NCI-H526 treated with DMSO at 0.1 percent for 48 hours (cell line): ENCODE results near the gene SPRING1.

ENCODE experiments used
- DNase-seq: peaks from one replicate; lab custom pipeline; 2025; lab: John Stamatoyannopoulos, UW

Gene SPRING1

DNA sequence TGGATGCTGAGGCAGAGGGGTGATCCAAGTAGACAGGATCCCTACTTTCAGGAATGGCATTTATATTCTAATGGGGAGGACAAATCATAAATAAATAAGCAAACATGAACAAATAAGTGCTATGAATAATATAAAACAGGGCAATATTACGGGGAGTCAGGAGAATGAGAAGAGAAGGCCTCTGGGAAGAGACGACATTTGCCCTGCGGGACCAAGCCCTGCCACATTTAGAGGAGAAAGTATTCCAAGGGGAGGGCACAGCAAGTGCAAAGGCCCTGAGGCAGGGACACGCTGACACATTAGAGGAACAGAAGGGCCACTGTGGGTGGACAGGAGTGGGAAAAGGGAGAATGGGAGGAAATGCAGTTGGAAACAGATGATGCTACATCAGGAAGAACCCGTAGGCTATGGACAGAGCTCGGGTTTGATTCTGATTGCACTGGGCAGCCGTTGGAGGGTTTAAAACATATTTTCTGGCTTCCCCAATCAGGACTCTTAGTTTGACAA is 1.6 kb upstream of the SPRING1 start:
- no peak for DNase-seq

DNA sequence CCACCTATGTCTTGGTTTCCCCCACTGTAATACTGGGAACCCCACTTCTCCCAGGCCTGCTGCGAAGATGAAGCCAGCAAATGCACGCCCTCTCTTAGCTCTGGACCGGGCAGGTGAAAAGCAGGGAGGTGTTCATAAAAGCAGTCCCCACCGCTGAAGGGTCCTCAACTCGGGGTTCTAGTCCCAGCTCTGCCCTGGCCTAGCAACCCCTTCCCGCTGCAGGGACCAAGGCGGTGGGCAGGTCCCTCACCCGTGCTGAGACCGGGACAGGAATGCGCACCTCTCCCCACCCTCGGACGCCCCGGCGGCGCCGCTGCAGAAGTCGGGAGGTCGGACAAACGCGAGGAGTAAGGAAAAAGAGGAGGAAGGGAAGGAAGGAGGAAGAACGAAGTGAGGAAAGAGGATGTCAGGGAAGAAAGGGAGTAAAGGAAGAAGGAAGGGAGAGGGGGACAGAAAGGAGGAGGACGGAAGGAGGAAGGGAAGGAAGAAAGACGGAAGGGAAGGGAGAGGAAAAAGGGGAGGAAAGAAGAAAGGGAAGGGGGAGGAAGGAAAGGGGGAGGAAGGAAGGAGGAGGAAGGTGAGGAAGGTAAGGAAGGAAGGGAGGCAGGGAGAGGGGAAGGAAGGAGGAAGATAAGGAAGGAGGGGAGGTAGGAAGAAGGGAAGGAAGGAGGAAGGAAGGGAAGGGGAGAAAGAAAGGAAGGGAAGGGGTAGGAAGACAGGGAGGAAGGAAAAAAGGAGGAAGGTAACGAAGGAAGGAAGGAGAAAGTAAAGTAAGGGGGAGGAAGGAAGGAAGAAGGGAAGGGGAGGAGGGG is 701 bp downstream of the SPRING1 start:
- no peak for DNase-seq

DNA sequence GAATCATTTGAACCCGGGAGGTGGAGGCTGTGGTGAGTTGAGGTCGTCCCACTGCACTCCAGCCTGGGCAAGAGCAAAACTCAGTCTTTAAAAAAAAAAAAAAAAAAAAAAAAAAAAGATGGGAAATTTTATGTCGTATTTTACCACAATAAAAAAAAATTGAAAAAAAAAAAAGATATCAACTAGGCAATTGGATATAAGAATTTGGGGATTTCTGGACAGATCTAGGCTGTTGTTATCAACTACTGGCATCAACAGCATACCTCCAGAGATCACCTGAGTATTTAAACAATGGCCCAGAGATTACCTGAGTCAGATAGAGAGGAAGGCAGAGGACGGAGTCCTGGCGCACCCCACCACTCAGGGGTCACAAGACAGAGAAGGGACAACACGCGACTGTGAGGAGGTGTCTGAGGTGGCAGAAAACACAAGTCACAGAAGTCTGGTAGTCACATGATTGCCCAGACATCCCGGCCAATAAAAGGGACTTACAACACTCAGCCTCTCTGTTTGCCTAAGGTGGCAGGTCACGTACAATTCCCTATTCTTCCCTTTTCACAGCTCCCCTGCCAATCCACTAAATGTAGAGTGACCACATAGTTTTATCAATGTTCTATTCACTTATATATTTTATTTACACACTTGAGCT is 1.8 kb downstream of the SPRING1 start:
- no peak for DNase-seq

DNA sequence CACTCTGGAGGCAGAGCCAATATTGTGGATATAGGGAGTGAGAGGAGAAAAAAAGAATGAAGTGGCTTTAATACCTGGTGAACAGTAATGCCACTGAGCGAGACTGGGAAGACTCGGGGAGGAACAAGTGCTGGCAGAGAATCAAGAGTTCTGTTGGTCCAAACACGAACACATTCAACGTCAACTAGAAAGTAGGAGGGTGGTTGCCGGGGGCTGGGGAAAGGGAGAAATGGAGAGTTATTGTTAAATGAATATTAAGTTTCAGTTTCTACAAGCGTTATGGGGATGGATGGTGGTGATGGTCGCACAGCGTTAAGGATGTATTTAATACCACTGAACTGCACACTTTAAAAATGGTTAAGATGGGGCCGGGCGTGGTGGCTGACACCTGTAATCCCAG is 2.8 kb downstream of the SPRING1 start:
- no peak for DNase-seq

DNA sequence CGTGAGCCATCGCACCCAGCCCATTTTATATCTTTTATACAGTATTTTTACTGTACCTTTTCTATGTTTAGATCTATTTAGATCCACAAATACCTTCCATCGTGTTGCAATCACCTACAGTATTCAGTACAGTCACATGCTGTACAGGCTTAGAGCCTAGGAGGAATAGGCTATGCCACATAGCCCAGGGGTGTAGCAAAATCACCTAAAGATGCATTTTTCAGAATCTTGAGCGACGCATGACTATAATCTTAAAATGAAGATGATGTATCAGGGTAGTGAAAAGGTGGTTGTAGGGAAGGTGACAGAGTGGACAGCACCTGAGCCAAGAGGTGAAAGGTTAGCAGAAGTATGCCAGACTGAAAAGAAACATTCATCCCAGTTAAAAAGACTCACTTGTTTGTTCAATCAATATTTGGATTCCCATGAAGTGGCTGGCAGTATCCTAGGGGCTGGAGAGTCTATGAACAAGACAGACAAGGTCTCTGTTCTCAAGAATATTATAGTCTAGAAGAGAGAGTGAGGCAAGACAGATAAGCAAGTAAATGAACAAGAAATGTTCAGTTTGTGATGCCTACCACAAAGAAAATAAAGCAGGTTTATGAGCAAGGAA is 3.6 kb downstream of the SPRING1 start:
- no peak for DNase-seq

DNA sequence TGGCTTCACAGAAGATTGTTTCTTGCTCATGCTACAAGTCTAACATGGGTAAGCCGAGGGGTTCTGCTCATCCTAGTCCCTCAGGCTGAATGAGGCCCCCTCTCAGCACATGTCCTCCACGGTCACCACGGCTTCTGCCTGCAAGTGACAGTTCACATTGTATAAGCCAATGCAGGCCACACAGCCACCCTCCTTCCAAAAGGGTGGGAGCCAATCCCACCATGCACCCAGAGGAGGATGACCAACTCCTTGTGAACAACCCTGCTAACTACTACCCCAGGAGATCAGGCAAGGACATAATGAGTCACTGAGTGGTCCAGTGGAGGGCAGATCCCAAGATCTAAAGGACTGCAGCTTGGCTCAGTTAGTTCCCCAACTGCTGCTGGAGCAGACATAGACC is 6.1 kb downstream of the SPRING1 start:
- no peak for DNase-seq

DNA sequence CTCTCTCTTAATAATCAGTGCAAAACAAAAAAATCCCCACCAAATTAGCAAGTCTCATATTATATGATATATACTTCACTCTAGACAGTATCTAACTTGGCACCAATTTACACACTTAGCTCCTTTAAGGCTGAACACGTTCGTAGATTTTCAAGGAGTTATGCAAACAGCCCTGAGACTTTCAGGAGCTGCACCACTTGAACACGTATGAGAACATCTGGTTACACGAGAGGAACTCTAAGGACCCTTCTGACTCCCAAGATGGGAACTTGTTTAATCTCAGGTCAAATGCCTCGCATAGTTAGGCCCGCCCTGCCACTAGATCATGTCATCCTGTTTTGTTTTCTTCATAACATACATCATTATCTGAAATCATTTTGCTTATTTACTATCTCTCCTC is 10.0 kb downstream of the SPRING1 start:
- no peak for DNase-seq

DNA sequence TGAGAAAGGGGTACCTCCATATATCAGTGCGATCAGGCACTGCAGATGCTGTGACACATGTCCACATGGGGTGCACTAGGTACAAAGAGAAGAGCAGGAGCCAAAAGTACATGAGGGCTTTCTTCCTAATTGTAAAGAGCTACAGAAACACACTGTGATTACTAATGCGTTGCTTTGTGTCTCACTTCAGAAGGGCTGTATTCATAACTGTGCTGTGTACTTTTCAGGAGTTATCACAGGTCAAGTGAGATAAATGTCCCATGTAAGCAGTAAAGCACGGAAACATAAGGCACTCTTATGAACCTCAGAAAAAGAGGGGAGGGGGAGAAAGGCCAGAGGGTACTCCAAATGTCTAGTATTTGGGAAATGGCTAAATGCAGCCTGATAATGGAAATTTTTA is 10.6 kb downstream of the SPRING1 start:
- DNase-seq = no peak

DNA sequence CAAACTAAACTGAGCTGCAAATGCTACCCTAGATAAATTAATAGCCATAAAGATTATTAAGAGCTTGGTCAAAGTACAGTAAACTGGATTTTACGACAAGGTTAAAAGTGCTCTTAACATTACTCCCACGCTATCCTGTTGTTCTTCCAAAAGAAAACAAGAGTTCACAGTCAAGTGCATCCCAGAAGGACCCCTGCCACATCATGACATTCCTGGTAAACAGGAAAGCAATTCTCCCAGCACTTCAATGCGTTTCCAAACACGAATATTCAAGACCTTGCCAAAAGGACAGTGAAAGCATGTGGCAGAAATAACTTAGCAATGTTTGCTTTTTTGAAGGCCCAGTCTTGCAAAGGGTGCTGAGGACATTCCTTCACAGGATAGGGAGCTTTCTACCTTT is 11.2 kb downstream of the SPRING1 start:
- DNase-seq = no peak

DNA sequence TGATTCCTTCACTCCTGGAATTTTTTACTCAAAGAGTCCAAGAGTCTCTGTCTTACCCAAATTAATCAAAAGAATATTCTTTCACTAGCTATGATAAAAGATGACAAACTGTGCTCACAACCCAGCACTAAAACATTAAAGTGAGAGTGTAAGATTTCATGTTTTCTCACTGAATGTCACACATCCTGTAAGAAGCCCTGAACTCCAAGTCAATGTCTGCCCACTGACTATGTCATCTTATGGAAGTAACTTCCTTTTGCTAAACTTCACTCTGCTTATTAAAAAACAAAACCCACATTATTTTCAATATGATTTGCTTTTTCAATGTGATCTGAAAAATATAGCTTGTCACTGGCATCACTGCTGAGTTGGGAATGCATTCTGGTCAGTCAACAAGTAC is 15.6 kb downstream of the SPRING1 start:
- DNase-seq = no peak

DNA sequence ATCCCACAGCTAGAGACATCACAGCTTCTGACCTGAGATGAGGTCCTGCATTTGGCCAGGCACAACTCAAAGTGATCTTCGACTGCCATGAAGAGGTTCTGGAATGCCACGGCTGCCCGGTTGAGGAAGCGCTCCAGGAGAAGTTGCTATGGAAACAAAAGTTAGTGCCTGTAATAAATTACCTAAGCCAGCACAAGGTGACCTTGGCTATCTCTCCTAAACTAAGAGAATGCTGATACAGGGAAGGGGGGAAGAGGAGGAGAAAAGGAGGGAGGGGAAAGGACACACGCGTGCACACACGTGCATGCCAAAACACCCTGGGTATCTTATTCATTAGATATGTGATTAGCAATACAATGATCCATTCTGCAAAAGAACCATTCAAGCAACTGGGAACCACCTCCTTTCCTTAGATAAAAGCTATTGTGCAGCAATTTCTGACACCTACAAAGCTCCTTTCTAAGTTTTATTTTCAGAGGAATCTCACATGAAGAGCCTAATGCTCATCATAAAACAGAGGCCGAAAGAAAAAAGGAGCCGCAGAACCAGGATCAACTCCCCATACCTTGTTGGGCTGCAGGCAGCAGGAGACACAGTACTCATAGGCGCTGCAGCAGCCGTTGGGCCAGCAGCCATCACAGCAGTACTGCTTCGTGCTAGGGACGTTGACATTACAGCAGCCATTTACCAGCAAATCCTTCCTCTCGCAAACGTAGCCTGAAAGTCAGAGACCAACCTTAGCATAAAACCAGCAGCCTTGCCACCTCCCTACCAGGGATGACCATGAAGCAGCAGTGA is 17.9 kb downstream of the SPRING1 start:
- no peak for DNase-seq

DNA sequence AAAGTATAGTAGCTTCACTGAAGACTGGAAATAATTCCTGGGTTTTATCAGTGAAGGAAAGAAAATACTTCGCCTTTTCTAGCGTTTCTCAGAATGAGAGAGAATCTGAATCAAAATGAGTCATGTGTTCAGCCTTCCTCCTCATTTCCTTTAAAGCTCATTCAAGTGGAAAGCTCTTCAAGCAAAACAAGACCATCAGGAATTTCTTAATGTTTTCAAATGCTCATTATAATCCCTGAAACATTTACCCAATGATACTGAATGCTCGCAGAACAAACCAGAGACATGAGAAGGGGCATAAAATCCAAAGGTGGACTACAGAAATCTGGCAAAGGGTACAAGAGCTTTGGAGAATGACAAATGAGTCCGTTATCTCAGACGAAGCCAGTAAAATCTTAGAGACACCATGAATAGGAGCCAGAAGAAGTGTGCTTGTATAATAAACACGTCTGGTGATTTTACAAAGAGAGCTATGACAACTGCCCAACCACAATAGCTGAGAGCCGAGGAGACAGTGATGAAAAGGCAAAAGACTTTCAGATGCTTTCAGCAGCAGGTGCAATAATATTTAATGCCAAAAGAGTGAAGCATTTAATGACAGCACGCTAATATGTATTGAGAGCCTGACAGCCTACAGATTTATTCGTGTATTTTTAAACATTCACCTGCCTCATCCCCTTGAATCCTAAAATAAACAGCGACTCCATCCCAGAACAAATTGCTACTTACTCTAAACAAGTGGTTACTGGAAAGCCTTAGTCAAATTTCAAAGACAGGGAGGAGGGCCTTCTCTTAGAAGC is 19.0 kb downstream of the SPRING1 start:
- no peak for DNase-seq

DNA sequence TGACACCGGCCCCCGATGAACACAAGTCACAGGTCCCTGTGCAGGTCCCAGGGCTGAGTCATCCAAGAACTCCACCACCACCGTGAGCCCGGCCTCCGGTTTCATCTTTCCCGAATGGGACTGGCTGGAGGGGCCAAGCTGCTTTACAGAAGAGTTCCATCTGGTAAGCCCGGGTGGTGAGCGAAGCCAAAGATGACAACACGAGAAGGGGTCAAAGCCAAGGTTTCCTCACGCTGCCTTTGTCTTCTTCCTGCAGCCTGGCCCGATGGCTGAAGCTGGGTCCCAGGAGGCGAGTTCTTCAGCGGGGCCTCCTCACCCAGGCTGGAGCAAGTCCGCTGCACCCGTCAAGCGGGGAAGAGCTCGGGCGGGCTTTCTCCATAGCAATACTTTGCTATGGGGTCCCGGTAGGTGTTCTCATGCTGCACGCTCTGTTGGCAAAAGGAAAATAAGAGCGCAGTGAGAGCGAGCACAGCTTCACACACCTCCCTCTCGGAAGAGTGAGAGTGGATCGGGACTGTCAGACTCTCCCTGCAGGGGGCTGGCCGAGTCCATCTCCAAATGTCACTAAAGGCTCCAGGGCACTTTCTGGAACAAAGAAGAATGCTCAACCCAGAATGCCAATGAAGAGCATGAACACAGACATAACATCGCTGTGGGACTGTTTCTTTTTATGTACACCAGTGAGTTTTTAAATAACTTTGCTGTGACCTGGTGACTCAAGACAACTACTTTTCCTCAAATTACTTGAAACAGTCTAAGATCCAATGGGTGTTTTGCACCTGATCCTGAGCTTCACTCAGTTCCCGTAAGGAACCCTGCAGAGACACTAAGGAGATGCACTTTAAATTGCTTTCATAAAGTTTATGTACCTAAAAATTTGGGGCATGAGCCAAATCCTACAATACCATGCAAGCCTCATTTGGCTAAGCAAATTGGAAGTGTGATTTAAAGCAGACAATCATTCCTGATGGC is 20.1 kb downstream of the SPRING1 start:
- no peak for DNase-seq

DNA sequence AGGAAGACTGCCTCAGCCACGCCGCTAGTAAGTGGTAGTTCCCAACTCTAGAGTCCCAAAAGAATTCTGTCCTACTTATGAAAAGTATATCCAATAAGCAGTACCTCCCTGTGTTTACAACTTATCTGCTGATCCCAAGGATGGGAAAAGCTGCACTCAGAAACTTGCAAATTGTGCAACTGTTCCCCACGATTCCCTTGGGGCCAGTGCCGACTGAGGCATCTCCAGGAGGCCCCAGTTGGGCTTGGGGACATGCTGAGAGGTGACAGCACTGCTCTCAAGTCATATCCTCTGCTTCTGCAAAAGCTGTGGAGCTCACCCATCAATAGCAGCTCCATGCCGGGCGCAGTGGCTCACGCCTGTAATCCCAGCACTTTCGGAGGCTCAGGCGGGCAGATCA is 23.7 kb downstream of the SPRING1 start:
- no peak for DNase-seq

DNA sequence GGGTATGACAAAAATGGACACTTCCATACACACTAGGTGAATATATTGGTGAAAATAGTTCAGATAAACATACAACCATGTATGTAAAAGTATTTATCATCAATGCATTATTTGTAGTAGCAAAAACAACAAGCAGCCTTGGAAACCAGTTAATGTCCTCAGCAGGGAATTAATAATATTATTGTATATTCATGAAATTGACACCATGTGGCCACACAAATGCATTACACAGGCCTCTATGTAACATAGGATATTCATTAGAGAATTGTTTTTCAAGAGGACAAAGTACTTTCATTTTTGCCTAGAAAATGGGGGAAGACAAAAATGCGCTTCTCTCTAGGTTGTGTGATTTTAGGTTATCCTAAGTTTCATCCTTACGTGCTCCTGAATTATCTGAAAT is 24.3 kb downstream of the SPRING1 start:
- no peak for DNase-seq

DNA sequence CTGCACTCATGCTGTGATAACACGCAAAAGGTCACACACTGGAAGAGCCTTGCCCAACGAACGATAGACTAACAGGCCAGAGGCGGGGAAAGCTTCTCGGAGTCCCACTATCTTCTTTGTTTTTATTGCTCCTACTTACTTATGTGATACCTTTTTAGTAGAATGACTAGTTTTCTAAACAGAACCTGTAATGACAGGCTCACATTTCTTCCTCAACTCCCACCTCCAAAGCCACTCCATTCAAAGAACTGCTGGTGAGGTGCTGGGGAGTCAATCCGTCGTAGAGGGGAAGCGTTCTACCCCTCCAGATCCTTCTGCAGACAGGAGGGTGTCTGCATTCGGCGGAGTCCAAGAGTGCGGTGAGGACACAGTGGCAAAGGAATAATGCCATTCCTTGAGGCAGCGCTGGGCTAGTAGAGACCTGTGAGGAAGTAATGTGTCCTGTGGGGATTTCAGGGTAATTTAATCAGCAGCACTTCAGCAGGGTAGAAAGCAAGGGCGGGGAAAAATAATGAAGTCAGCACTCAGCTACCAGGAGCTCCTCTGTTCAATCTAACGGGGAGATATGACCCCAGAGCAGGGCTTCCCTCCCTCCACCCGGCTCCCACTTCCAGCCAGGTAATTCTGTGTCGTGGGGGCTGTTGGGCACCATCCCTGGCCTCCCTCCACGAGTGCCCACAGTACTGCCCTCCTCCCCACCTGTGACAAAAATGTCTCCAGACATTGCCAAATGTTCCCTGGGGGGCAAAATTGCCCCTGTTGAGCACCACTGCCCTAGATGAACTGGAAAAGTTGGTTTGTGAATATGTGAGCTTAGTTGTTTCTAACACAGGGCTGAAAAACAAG is 25.2 kb downstream of the SPRING1 start:
- DNase-seq = peak; percentile 9

DNA sequence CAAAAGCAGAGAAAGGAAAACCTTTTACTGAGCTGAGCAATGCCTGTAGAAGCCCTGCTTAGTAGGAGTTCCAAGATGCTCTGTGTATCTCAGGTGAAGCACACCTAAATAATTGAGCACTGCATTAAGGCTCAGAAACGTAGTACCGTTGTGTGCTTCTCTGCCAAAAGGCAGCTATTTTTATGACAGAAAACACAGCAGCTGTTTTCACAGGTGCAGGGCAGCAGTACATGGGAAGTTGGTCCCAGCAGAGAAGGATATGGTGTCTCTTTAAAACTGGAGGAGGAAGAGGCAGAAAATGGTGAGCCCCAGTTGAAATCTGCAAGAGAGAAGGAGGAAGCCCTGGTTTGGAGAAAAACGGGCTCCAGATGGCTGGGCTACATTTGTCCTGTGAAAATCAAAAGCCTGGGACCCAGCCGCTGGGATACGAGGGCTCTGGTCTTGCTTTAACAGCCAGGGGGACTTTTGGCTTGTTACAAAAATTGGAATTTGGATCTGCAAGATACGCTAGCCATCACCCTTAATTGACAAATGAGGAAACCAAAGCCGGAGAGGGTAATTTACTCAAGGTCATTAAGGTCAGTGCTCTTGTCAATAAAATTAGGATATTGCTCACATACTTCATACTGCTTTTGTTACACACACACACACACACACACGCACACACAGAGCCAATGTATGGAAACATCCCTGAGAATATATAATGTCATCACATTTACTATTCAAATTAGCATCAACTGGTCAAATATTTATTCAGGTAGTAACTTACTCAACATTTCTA is 27.3 kb downstream of the SPRING1 start:
- peak; percentile 84 for DNase-seq

DNA sequence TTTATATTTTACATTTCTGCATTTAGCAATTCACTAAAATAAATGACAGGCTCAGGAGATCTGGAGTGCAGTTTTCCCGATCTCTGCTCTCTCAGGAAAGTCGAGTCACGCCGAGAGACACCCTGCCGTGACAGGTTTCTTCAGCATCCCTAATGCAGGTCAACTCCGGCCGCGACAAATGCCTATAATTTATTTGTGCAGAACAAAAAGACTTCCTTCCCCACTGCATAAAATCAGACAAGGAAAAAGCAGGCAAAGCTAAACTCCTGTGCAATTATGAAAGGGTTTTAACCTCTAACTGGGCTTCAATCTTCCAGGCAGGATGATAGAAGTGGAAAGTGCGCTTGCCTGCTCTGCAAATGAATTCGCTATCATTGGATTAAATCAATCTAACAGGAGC is 28.1 kb downstream of the SPRING1 start:
- DNase-seq = no peak
